Central memory CD8-positive, alpha-beta T cell (primary cell): ENCODE data around the gene LZTS3.
"Not testable (repeated sequence)": the region's sequence is repeated elsewhere in the genome, so short reads cannot be mapped to it uniquely, and the experiment has no call there.

Experiments
- ATAC-seq: fragments of 150-1000 bp; cut with Tn5 transposase; replicated peaks from 2 replicates; pipeline ENCODE4 v1.10.0; 2022; ENCODE audit warnings: mild to moderate bottlenecking, moderate FRiP score, moderate number of reproducible peaks; ENCODE audit not compliant: poor library complexity, severe bottlenecking; ENCODE audit errors: extremely low read depth
- DNase-seq, 2 donors: peaks; one replicate each; pipeline ENCODE4 v3.0.0; 2021; ENCODE audit warnings: low spot score in 2 of 2
- H3K27ac Mint-ChIP-seq: one replicate; pipeline ENCODE4 v1.8.0; 2022; ENCODE audit warnings: low read depth, mild to moderate bottlenecking, moderate library complexity, mixed read lengths
- H3K27me3 Mint-ChIP-seq: one replicate; pipeline ENCODE4 v1.8.0; 2022; ENCODE audit warnings: mixed read lengths
- H3K36me3 Mint-ChIP-seq: one replicate; pipeline ENCODE4 v1.8.0; 2022; ENCODE audit warnings: mild to moderate bottlenecking, moderate library complexity, mixed read lengths; ENCODE audit not compliant: insufficient read depth
- H3K4me1 Mint-ChIP-seq: one replicate; pipeline ENCODE4 v1.8.0; 2022; ENCODE audit warnings: mixed read lengths
- H3K4me3 Mint-ChIP-seq: one replicate; pipeline ENCODE4 v1.8.0; 2022; ENCODE audit warnings: mild to moderate bottlenecking, moderate library complexity, mixed read lengths
- H3K9me3 Mint-ChIP-seq: one replicate; pipeline ENCODE4 v1.8.0; 2022; ENCODE audit warnings: mixed read lengths

Gene LZTS3

GRCh38 chr20:3187861-3188260, 14.5 kb upstream of the LZTS3 start:
- not testable (repeated sequence) for H3K27me3 Mint-ChIP-seq, H3K27ac Mint-ChIP-seq, H3K4me1 Mint-ChIP-seq, H3K9me3 Mint-ChIP-seq, DNase-seq, H3K4me3 Mint-ChIP-seq, ATAC-seq
- H3K36me3 Mint-ChIP-seq: peaks cover 26% of the 10 kb centered on the region

GRCh38 chr20:3183896-3184612, 10.7 kb upstream of the LZTS3 start:
- no peak overlapping the region for H3K27ac Mint-ChIP-seq
- no peak for ATAC-seq
- H3K4me1 Mint-ChIP-seq: no peaks in the 10 kb centered on the region

GRCh38 chr20:3182429-3182828, 9.1 kb upstream of the LZTS3 start:
- H3K27me3 Mint-ChIP-seq, H3K36me3 Mint-ChIP-seq, H3K9me3 Mint-ChIP-seq, H3K4me1 Mint-ChIP-seq, ATAC-seq, H3K27ac Mint-ChIP-seq, H3K4me3 Mint-ChIP-seq, DNase-seq: not testable (repeated sequence)

More at GRCh38 chr20:3183896-3184612, 10.7 kb upstream of the LZTS3 start:
- Mint-ChIP-seq H3K9me3 (no peaks in the 10 kb centered on the region), H3K36me3 (peaks cover 5% of the 10 kb centered on the region), H3K4me3 (no peak overlapping the region), H3K27me3 (no peaks in the 10 kb centered on the region)
- no peak for DNase-seq

- ATAC-seq: no peak
- Mint-ChIP-seq H3K4me3 (no peak overlapping the region), H3K27ac (no peak overlapping the region), H3K36me3 (peaks cover 2% of the 10 kb centered on the region), H3K4me1 (no peaks in the 10 kb centered on the region), H3K9me3 (no peaks in the 10 kb centered on the region), H3K27me3 (no peaks in the 10 kb centered on the region)
- no peak for DNase-seq
Observed at GRCh38 chr20:3181270-3181669, 7.9 kb upstream of the LZTS3 start.

- Mint-ChIP-seq H3K27me3 (peaks cover 4% of the 10 kb centered on the region), H3K4me1 (no peaks in the 10 kb centered on the region), H3K4me3 (no peak overlapping the region), H3K9me3 (no peaks in the 10 kb centered on the region), H3K27ac (no peak overlapping the region), H3K36me3 (peaks cover 2% of the 10 kb centered on the region)
- ATAC-seq: no peak
- no peak for DNase-seq
Observed at GRCh38 chr20:3180319-3180718, 7.0 kb upstream of the LZTS3 start.

- Mint-ChIP-seq H3K36me3 (peaks cover 18% of the 10 kb centered on the region), H3K4me3 (no peak overlapping the region), H3K4me1 (peaks cover 6% of the 10 kb centered on the region), H3K27ac (no peak overlapping the region), H3K9me3 (no peaks in the 10 kb centered on the region), H3K27me3 (peaks cover 15% of the 10 kb centered on the region)
- DNase-seq (no peak), ATAC-seq (no peak)
Observed at GRCh38 chr20:3177746-3178485, 4.6 kb upstream of the LZTS3 start.

- Mint-ChIP-seq H3K27me3 (peaks cover 28% of the 10 kb centered on the region), H3K27ac (no peak overlapping the region), H3K4me1 (peaks cover 15% of the 10 kb centered on the region), H3K9me3 (no peaks in the 10 kb centered on the region), H3K36me3 (peaks cover 17% of the 10 kb centered on the region), H3K4me3 (peak overlapping the region; percentile 79)
- ATAC-seq (no peak), DNase-seq (no peak)
Observed at GRCh38 chr20:3175270-3175669, 1.9 kb upstream of the LZTS3 start.

- Mint-ChIP-seq H3K4me1 (peaks cover 15% of the 10 kb centered on the region), H3K36me3 (peaks cover 17% of the 10 kb centered on the region), H3K9me3 (no peaks in the 10 kb centered on the region), H3K4me3 (peak overlapping the region; percentile 79), H3K27me3 (peaks cover 31% of the 10 kb centered on the region), H3K27ac (no peak overlapping the region)
- ATAC-seq (no peak), DNase-seq (no peak)
Observed at GRCh38 chr20:3174442-3175261, 1.3 kb upstream of the LZTS3 start.

GRCh38 chr20:3173610-3174441, 477 bp upstream of the LZTS3 start:
- peak; percentile 10 for ATAC-seq
- Mint-ChIP-seq H3K27ac (peak overlapping the region; percentile 67), H3K27me3 (peaks cover 39% of the 10 kb centered on the region), H3K4me3 (peak overlapping the region; percentile 79), H3K9me3 (no peaks in the 10 kb centered on the region), H3K36me3 (peaks cover 18% of the 10 kb centered on the region), H3K4me1 (peaks cover 15% of the 10 kb centered on the region)
- peak; percentile 21 to 81 for DNase-seq

GRCh38 chr20:3172126-3172932, 1.0 kb downstream of the LZTS3 start:
- peaks cover 18% of the 10 kb centered on the region for H3K36me3 Mint-ChIP-seq
- DNase-seq: no peak
- H3K4me1 Mint-ChIP-seq: peaks cover 19% of the 10 kb centered on the region
- H3K9me3 Mint-ChIP-seq: no peaks in the 10 kb centered on the region
- H3K27ac Mint-ChIP-seq: peak overlapping the region; percentile 67
- no peak for ATAC-seq
- H3K4me3 Mint-ChIP-seq: peak overlapping the region; percentile 79
- peaks cover 46% of the 10 kb centered on the region for H3K27me3 Mint-ChIP-seq

- no peak for DNase-seq
- H3K36me3 Mint-ChIP-seq: peaks cover 18% of the 10 kb centered on the region
- H3K27ac Mint-ChIP-seq: no peak overlapping the region
- no peaks in the 10 kb centered on the region for H3K9me3 Mint-ChIP-seq
- peak overlapping the region; percentile 79 for H3K4me3 Mint-ChIP-seq
- peaks cover 19% of the 10 kb centered on the region for H3K4me1 Mint-ChIP-seq
- no peak for ATAC-seq
- peaks cover 46% of the 10 kb centered on the region for H3K27me3 Mint-ChIP-seq
Observed at GRCh38 chr20:3171391-3172125, 1.8 kb downstream of the LZTS3 start.
